ENCODE results near the gene FBXW12. TPM values are rescaled to one million over a fixed set of nuclear protein-coding genes. Genes with fewer than 3 reads are reported as not detected.

The FBXW12 gene
- polyA plus RNA-seq, 1 donor from 2014 or later, result not detected

- Histone ChIP-seq H2AFZ (ENCODE audit: low read depth, low read length) (no peak overlapping the region), H3K4me3 (ENCODE audit: low read length) (no peak overlapping the region), H3K36me3 (ENCODE audit: insufficient read depth, low read length) (no peaks in the 10 kb centered on the region), H3K27ac (ENCODE audit: low read length) (no peak overlapping the region), H3K27me3 (ENCODE audit: insufficient read depth, low read depth, low read length) (no peaks in the 10 kb centered on the region), H3K9ac (ENCODE audit: low read length) (no peak overlapping the region), H3K9me2 (ENCODE audit: insufficient read depth, low read length) (no peaks in the 10 kb centered on the region), H3F3A (ENCODE audit: insufficient read depth, low read length, poor library complexity, severe bottlenecking) (no peaks in the 10 kb centered on the region), H3K9me3 (ENCODE audit: low read length) (no peaks in the 10 kb centered on the region), H4K20me1 (ENCODE audit: insufficient read depth) (no peaks in the 10 kb centered on the region), H3K79me2 (replicated peaks; ENCODE audit: insufficient read depth, low read length) (no peaks in the 10 kb centered on the region), H3K4me2 (ENCODE audit: low read length) (no peak overlapping the region)
- TF ChIP-seq TAF1 (IDR thresholded peaks at IDR 0.05; ENCODE audit: low read depth), result no peak
Observed at GRCh38 chr3:48353987-48354386, 18.0 kb upstream of the FBXW12 start.

GRCh38 chr3:48356419-48356818 lies 15.6 kb upstream of the FBXW12 start:
- no peak for TF ChIP-seq SMC3 (conservative IDR thresholded peaks at IDR 0.05; ENCODE audit: poor library complexity)
- TF ChIP-seq EP300 (conservative IDR thresholded peaks at IDR 0.05; ENCODE audit: poor library complexity, severe bottlenecking), result no peak
- TF ChIP-seq RAD21 (conservative IDR thresholded peaks at IDR 0.05), result no peak
- TF ChIP-seq REST (IDR thresholded peaks at IDR 0.05; ENCODE audit: borderline replicate concordance), result no peak
- TF ChIP-seq TAF1 (IDR thresholded peaks at IDR 0.05; ENCODE audit: low read depth), result no peak
- TF ChIP-seq EZH2 (IDR thresholded peaks at IDR 0.05; ENCODE audit: borderline replicate concordance, insufficient read depth, low read length, poor library complexity, severe bottlenecking), result no peak
- no peak for TF ChIP-seq CTCF (IDR thresholded peaks at IDR 0.05; ENCODE audit: poor library complexity, severe bottlenecking)
- no peak for TF ChIP-seq MXI1 (conservative IDR thresholded peaks at IDR 0.05; ENCODE audit: poor library complexity, severe bottlenecking)
- no peak for TF ChIP-seq POLR2AphosphoS5 (IDR thresholded peaks at IDR 0.05)
- no peaks in the 10 kb centered on the region for H4K20me1 ChIP-seq (ENCODE audit: insufficient read depth)
- H3F3A ChIP-seq (ENCODE audit: insufficient read depth, low read length, poor library complexity, severe bottlenecking), result no peaks in the 10 kb centered on the region
- no peaks in the 10 kb centered on the region for H3K27me3 ChIP-seq (ENCODE audit: insufficient read depth, low read depth, low read length)
- no peak overlapping the region for H3K4me3 ChIP-seq (ENCODE audit: low read length)
- no peak overlapping the region for H3K4me2 ChIP-seq (ENCODE audit: low read length)
- no peak overlapping the region for H3K9ac ChIP-seq (ENCODE audit: low read length)
- H2AFZ ChIP-seq (ENCODE audit: low read depth, low read length), result no peak overlapping the region
- H3K9me3 ChIP-seq (ENCODE audit: low read length), result no peaks in the 10 kb centered on the region
- H3K9me2 ChIP-seq (ENCODE audit: insufficient read depth, low read length), result no peaks in the 10 kb centered on the region
- H3K36me3 ChIP-seq (ENCODE audit: insufficient read depth, low read length), result no peaks in the 10 kb centered on the region
- no peaks in the 10 kb centered on the region for H3K79me2 ChIP-seq (replicated peaks; ENCODE audit: insufficient read depth, low read length)
- no peak overlapping the region for H3K27ac ChIP-seq (ENCODE audit: low read length)

GRCh38 chr3:48361928-48362327 lies 10.1 kb upstream of the FBXW12 start:
- Histone ChIP-seq H3K4me2 (ENCODE audit: low read length) (no peak overlapping the region), H3K27ac (ENCODE audit: low read length) (no peak overlapping the region), H3K4me3 (ENCODE audit: low read length) (no peak overlapping the region), H3K27me3 (ENCODE audit: insufficient read depth, low read depth, low read length) (no peaks in the 10 kb centered on the region), H3K36me3 (ENCODE audit: insufficient read depth, low read length) (no peaks in the 10 kb centered on the region), H3F3A (ENCODE audit: insufficient read depth, low read length, poor library complexity, severe bottlenecking) (no peaks in the 10 kb centered on the region), H3K9me2 (ENCODE audit: insufficient read depth, low read length) (no peaks in the 10 kb centered on the region), H2AFZ (ENCODE audit: low read depth, low read length) (no peak overlapping the region), H3K9ac (ENCODE audit: low read length) (no peak overlapping the region), H3K79me2 (replicated peaks; ENCODE audit: insufficient read depth, low read length) (no peaks in the 10 kb centered on the region), H4K20me1 (ENCODE audit: insufficient read depth) (no peaks in the 10 kb centered on the region), H3K9me3 (ENCODE audit: low read length) (no peaks in the 10 kb centered on the region)
- no peak for TF ChIP-seq EP300 (conservative IDR thresholded peaks at IDR 0.05; ENCODE audit: poor library complexity, severe bottlenecking)
- no peak for TF ChIP-seq CTCF (IDR thresholded peaks at IDR 0.05; ENCODE audit: poor library complexity, severe bottlenecking)
- TF ChIP-seq SMC3 (conservative IDR thresholded peaks at IDR 0.05; ENCODE audit: poor library complexity), result no peak
- no peak for TF ChIP-seq MXI1 (conservative IDR thresholded peaks at IDR 0.05; ENCODE audit: poor library complexity, severe bottlenecking)
- TF ChIP-seq TAF1 (IDR thresholded peaks at IDR 0.05; ENCODE audit: low read depth), result no peak
- no peak for TF ChIP-seq REST (IDR thresholded peaks at IDR 0.05; ENCODE audit: borderline replicate concordance)
- no peak for TF ChIP-seq POLR2AphosphoS5 (IDR thresholded peaks at IDR 0.05)
- no peak for TF ChIP-seq EZH2 (IDR thresholded peaks at IDR 0.05; ENCODE audit: borderline replicate concordance, insufficient read depth, low read length, poor library complexity, severe bottlenecking)
- TF ChIP-seq RAD21 (conservative IDR thresholded peaks at IDR 0.05), result no peak
